IMR-90 (cell line): Measurements from ENCODE around the gene TOGARAM1. TPM values are rescaled to one million over a fixed set of nuclear protein-coding genes. Genes with fewer than 3 reads are reported as not detected.

ENCODE experiments used
- ATAC-seq: fragments of 200-7000 bp; cut with Tn5 transposase; 2 replicates; pipeline ENCODE4 v1.9.1; 2020; ENCODE audit warnings: low read depth, mild to moderate bottlenecking, moderate library complexity
- BruUV-seq: library from RNA; stranded (reverse); fragments of 400-500 nt; replicated peaks from 2 replicates; lab custom pipeline; 2021; lab: Mats Ljungman, UMichigan
- CTCF ChIA-PET: fragments of 300-600 bp; formaldehyde crosslinking; extraction: SDS; loops from one replicate; lab custom pipeline; 2021; ENCODE audit warnings: antibody characterized with exemption; lab: Yijun Ruan, JAX
- POLR2A ChIA-PET: fragments of 300-600 bp; sonication (Branson Sonifier 250); formaldehyde crosslinking; loops from one replicate; lab custom pipeline; 2022; ENCODE audit warnings: antibody characterized with exemption; ENCODE audit not compliant: unreplicated experiment; lab: Charles Lee
- DNase-seq: peaks from one replicate; pipeline ENCODE4 v3.0.0; 2013
- H2AFZ ChIP-seq: replicated peaks from 2 replicates; pipeline ENCODE3; 2013; ENCODE audit warnings: low read length, mild to moderate bottlenecking; ENCODE audit not compliant: poor library complexity
- H2AK5ac ChIP-seq: 2 replicates; pipeline ENCODE4 v1.6.1; 2013; ENCODE audit warnings: low read depth, low read length, inconsistent platforms
- H2AK9ac ChIP-seq: replicated peaks from 2 replicates; pipeline ENCODE3; 2013; ENCODE audit warnings: mild to moderate bottlenecking, low read depth, low read length, moderate library complexity; ENCODE audit not compliant: poor library complexity
- H2BK120ac ChIP-seq: 2 replicates; pipeline ENCODE4 v1.6.1; 2013; ENCODE audit warnings: low read depth, low read length, inconsistent platforms
- H2BK15ac ChIP-seq: 3 replicates; pipeline ENCODE4 v1.6.1; 2013; ENCODE audit warnings: low read depth, low read length, inconsistent platforms
- H2BK20ac ChIP-seq: 2 replicates; pipeline ENCODE4 v1.6.1; 2013; ENCODE audit warnings: low read depth, mild to moderate bottlenecking, inconsistent platforms, low read length, moderate library complexity
- H2BK5ac ChIP-seq: 2 replicates; pipeline ENCODE4 v1.6.1; 2013; ENCODE audit warnings: mild to moderate bottlenecking, low read depth, low read length, inconsistent platforms; ENCODE audit not compliant: poor library complexity, severe bottlenecking
- H3K14ac ChIP-seq: replicated peaks from 2 replicates; pipeline ENCODE4 v1.6.1; 2013; ENCODE audit warnings: low read depth, low read length, inconsistent platforms
- H3K18ac ChIP-seq: 2 replicates; pipeline ENCODE4 v1.6.1; 2013; ENCODE audit warnings: low read depth, low read length, control low read depth
- H3K23ac ChIP-seq: 2 replicates; pipeline ENCODE4 v1.6.1; 2013; ENCODE audit warnings: low read depth, low read length, inconsistent platforms
- H3K27ac ChIP-seq: 2 replicates; pipeline ENCODE4 v1.5.1; 2013; ENCODE audit warnings: mild to moderate bottlenecking, control low read depth, low read length; ENCODE audit not compliant: insufficient read depth
- H3K27me3 ChIP-seq: 2 replicates; pipeline ENCODE4 v1.6.1; 2013; ENCODE audit warnings: low read length; ENCODE audit not compliant: control insufficient read depth, insufficient read depth
- H3K36me3 ChIP-seq: 2 replicates; pipeline ENCODE4 v1.6.1; 2013; ENCODE audit warnings: low read length, mixed read lengths; ENCODE audit not compliant: control insufficient read depth, insufficient read depth
- H3K4ac ChIP-seq: 2 replicates; pipeline ENCODE4 v1.6.1; 2013; ENCODE audit warnings: low read depth, low read length, inconsistent platforms
- H3K4me1 ChIP-seq: 2 replicates; pipeline ENCODE4 v1.6.1; 2013; ENCODE audit warnings: low read length, mixed read lengths; ENCODE audit not compliant: control insufficient read depth, insufficient read depth
- H3K4me2 ChIP-seq: 2 replicates; pipeline ENCODE4 v1.6.1; 2013; ENCODE audit warnings: low read depth, mild to moderate bottlenecking, control low read depth, low read length, moderate library complexity
- H3K4me3 ChIP-seq: 2 replicates; pipeline ENCODE4 v1.5.1; 2013; ENCODE audit warnings: low read depth, mild to moderate bottlenecking, control low read depth, low read length, moderate library complexity; ENCODE audit not compliant: insufficient read depth
- H3K56ac ChIP-seq: 2 replicates; pipeline ENCODE4 v1.6.1; 2013; ENCODE audit warnings: low read length, inconsistent platforms; ENCODE audit not compliant: insufficient read depth; ENCODE audit errors: extremely low read depth
- H3K79me1 ChIP-seq, 2 experiments: 2 replicates each; pipeline ENCODE4 v1.6.1; 2013; ENCODE audit warnings: low read length in 2 of 2, inconsistent platforms in 1 of 2, low read depth in 1 of 2
- H3K9ac ChIP-seq: 2 replicates; pipeline ENCODE4 v1.6.1; 2013; ENCODE audit warnings: low read depth, low read length, control low read depth
- H3K9me1 ChIP-seq: 2 replicates; pipeline ENCODE4 v1.6.1; 2013; ENCODE audit warnings: low read length, inconsistent platforms; ENCODE audit not compliant: insufficient read depth
- H3K9me3 ChIP-seq: 2 replicates; pipeline ENCODE4 v1.6.1; 2013; ENCODE audit warnings: low read length; ENCODE audit not compliant: control insufficient read depth, insufficient read depth
- H4K20me1 ChIP-seq: 2 replicates; pipeline ENCODE4 v1.6.1; 2013; ENCODE audit warnings: low read length, inconsistent platforms; ENCODE audit not compliant: insufficient read depth
- H4K5ac ChIP-seq: 2 replicates; pipeline ENCODE4 v1.6.1; 2013; ENCODE audit warnings: mild to moderate bottlenecking, low read depth, low read length, control low read depth
- H4K8ac ChIP-seq, 2 experiments: 2 replicates each; pipeline ENCODE4 v1.6.1; 2013; ENCODE audit warnings: low read depth in 2 of 2, low read length in 2 of 2, control low read depth in 1 of 2, inconsistent platforms in 1 of 2
- H4K91ac ChIP-seq: 2 replicates; pipeline ENCODE4 v1.6.1; 2013; ENCODE audit warnings: low read depth, low read length, inconsistent platforms; ENCODE audit not compliant: insufficient read depth
- CEBPB ChIP-seq: IDR thresholded peaks from 2 replicates; pipeline ENCODE4 v1.6.1; 2012; ENCODE audit warnings: low read depth, low read length, improper control_type of control experiment
- FOS ChIP-seq: fragments of 150-350 bp; IDR thresholded peaks from 2 replicates; pipeline ENCODE4 v1.6.1; 2016; ENCODE audit warnings: low read depth, low read length
- MXI1 ChIP-seq: IDR thresholded peaks from 2 replicates; pipeline ENCODE4 v1.6.1; 2012; ENCODE audit warnings: low read depth, mild to moderate bottlenecking, low read length, moderate library complexity, borderline replicate concordance
- NFE2L2 ChIP-seq: fragments of 150-350 bp; IDR thresholded peaks from 2 replicates; pipeline ENCODE4 v1.6.1; 2016; ENCODE audit warnings: low read depth, mild to moderate bottlenecking, low read length
- RFX5 ChIP-seq: IDR thresholded peaks from 2 replicates; pipeline ENCODE4 v1.8.0; 2012; ENCODE audit warnings: low read depth, mild to moderate bottlenecking, low read length, moderate library complexity
- USF2 ChIP-seq: fragments of 150-350 bp; IDR thresholded peaks from 2 replicates; pipeline ENCODE4 v1.6.1; 2017; ENCODE audit warnings: mild to moderate bottlenecking, antibody characterized with exemption, low read length, low read depth
- WGBS, 2 experiments: methylation state at CpG; one replicate each; pipeline versions ENCODE4 v1.1.5 to v1.1.7; 2013; ENCODE audit warnings: missing lambda C conversion rate in 2 of 2; ENCODE audit not compliant: insufficient read length in 1 of 2; ENCODE audit errors: extremely low coverage in 2 of 2; 5-methylcytosine and 5-hydroxymethylcytosine counted together
- dilution Hi-C: fragments of 300-500 bp; cut with HindIII; formaldehyde crosslinking; loops from one replicate; pipeline ENCODE4 v1.14.3; 2018; ENCODE audit warnings: low sequenced_read_pairs; ENCODE audit not compliant: unreplicated experiment
- in situ Hi-C: fragments of 300-500 bp; cut with MboI; formaldehyde crosslinking; loops from 3 replicates; pipeline ENCODE4 v1.14.3; 2019; ENCODE audit warnings: low sequenced_read_pairs, inconsistent platforms, mixed read lengths
- intact Hi-C: fragments of 100-400 bp; cut with micrococcal nuclease; formaldehyde crosslinking; loops from 2 replicates; pipeline ENCODE4 v1.10.0; 2022
- polyA plus RNA-seq, 3 experiments: library from polyadenylated mRNA; depleted of rRNA; stranded (reverse); fragments of >200 nt; gene quantifications; 2 replicates each; pipeline ENCODE4 v1.2.3, GENCODE V29; 2012; ENCODE audit warnings: low replicate concordance in 1 of 3
- total RNA-seq: library from RNA; depleted of rRNA; stranded (reverse); fragments of >200 nt; gene quantifications from 2 replicates; pipeline ENCODE4 v1.2.3, GENCODE V29; 2012

The TOGARAM1 gene
- total and polyA plus RNA-seq, 2 of the 4 experiments (the other 2 are of a cell fraction), result 3.1 to 13.4 TPM

- Histone ChIP-seq H3K9me1 (no peaks in the 10 kb centered on the region), H4K91ac (no peak overlapping the region), H2BK5ac (no peak overlapping the region), H2BK15ac (no peak overlapping the region), H2BK20ac (no peak overlapping the region), H3K23ac (no peak overlapping the region), H3K27me3 (no peaks in the 10 kb centered on the region), H2AK5ac (no peak overlapping the region), H3K14ac (no peak overlapping the region), H3K4ac (no peak overlapping the region), H3K56ac (no peak overlapping the region), H3K18ac (no peak overlapping the region), H3K9ac (no peak overlapping the region), H4K8ac (no peak overlapping the region), H2AK9ac (no peak overlapping the region), H2BK120ac (no peak overlapping the region), H4K20me1 (no peaks in the 10 kb centered on the region), H2AFZ (no peak overlapping the region), H3K27ac (no peak overlapping the region), H3K4me1 (no peaks in the 10 kb centered on the region), H3K9me3 (no peaks in the 10 kb centered on the region), H3K4me2 (no peak overlapping the region), H3K36me3 (peaks cover 22% of the 10 kb centered on the region), H3K79me1 (peaks cover 11 to 16% of the 10 kb centered on the region in 2 experiments; a peak in 3 of 4 replicates), H3K4me3 (no peak overlapping the region), H4K5ac (no peak overlapping the region)
- DNase-seq, result no peak
- CTCF ChIA-PET, result no interaction called here
- POLR2A ChIA-PET, result interaction anchor here (0.6 kb wide), 1 partner anchor 152 kb away, joined by 3 read pairs; no protein-coding TSS in a partner anchor
- intact Hi-C loops (no loop called here), dilution Hi-C loops (no loop called here), in situ Hi-C loops (no loop called here)
- no TSS peak for BruUV-seq
- WGBS, 2 experiments, result no CpG with 5 or more reads among the region's 1 CpG
- TF ChIP-seq USF2 (no peak), CEBPB (no peak), RFX5 (no peak), NFE2L2 (no peak), MXI1 (no peak), FOS (no peak)
- no peak for ATAC-seq
Observed at GRCh38 chr14:45104561-45104960, 142.6 kb downstream of the TOGARAM1 start.
